ENCODE results near the gene ZYG11B. TPM values are rescaled to one million over a fixed set of nuclear protein-coding genes. Genes with fewer than 3 reads are reported as not detected.

ZYG11B gene
- total and polyA plus RNA-seq, 9 of the 15 experiments (the other 6 are each of a cell fraction or from before 2014, with no cell fraction given), result 4.9 to 22.2 (median 12.2) TPM

- TF ChIP-seq TOE1 (IDR thresholded peaks at IDR 0.05; ENCODE audit: borderline replicate concordance) (peak; percentile 59; the same call in 1 of the 2 replicates), TOE1 (CRISPR knock-in tag; IDR thresholded peaks at IDR 0.05; ENCODE audit: borderline replicate concordance, low read depth) (no peak; the same call in 1 of the 2 replicates), NBN (IDR thresholded peaks at IDR 0.05; ENCODE audit: low read depth) (no peak), CHAMP1 (IDR thresholded peaks at IDR 0.05) (no peak), HMG20B (CRISPR knock-in tag; IDR thresholded peaks at IDR 0.05) (no peak), GATA2 (CRISPR knock-in tag; IDR thresholded peaks at IDR 0.05) (0 out of 2 replicates have a peak, but pooled peaks have one; percentile 5), ZNF644 (tag; IDR thresholded peaks at IDR 0.05; ENCODE audit: low read depth) (no peak), SIX5 (IDR thresholded peaks at IDR 0.05; ENCODE audit: borderline replicate concordance in 1 of 2, insufficient read depth in 1 of 2, low read depth in 1 of 2, low read length in 2 of 2) (0 out of 4 replicates have a peak, but pooled peaks of 1 of the 2 experiments have one; percentile 17), TRIM25 (IDR thresholded peaks at IDR 0.05; ENCODE audit: borderline replicate concordance) (no peak), ZNF143 (CRISPR knock-in tag; IDR thresholded peaks at IDR 0.05) (no peak; the same call in 1 of the 2 replicates), TAF9B (IDR thresholded peaks at IDR 0.05; ENCODE audit: partially characterized antibody) (no peak), ZBTB7A (IDR thresholded peaks at IDR 0.05; ENCODE audit: borderline replicate concordance, control insufficient read depth, low read depth, low read length) (peak; percentile 95; the same call in 1 of the 2 replicates), ZNF511 (CRISPR knock-in tag; IDR thresholded peaks at IDR 0.05) (peak; percentile 84; the same call in 1 of the 2 replicates), TBP (optimal IDR thresholded peaks at IDR 0.05; ENCODE audit: low read depth, low read length) (peak; percentile 79), KHSRP (IDR thresholded peaks at IDR 0.05) (no peak), DMBX1 (CRISPR knock-in tag; IDR thresholded peaks at IDR 0.05; ENCODE audit: borderline replicate concordance) (peak; percentile 65; the same call in 1 of the 2 replicates), ZBTB11 (CRISPR knock-in tag; IDR thresholded peaks at IDR 0.05) (no peak; a peak in 1 of 6 replicates)
Measured at GRCh38 chr1:52842643-52843310, 116.5 kb downstream of the ZYG11B start, which contains the start of gene ZYG11A (continued).

Measured in K562 (cell line).